NCI-H774 (cell line): ENCODE results near the gene PLEKHH3.
"Not testable (repeated sequence)": the region's sequence is repeated elsewhere in the genome, so short reads cannot be mapped to it uniquely, and the experiment has no call there.

Source experiments
- DNase-seq: peaks from one replicate; lab custom pipeline; 2025; lab: John Stamatoyannopoulos, UW

PLEKHH3 gene

GRCh38 chr17:42670789-42671657 is 5.8 kb downstream of the PLEKHH3 start:
- no peak for DNase-seq

- no peak for DNase-seq
Measured at GRCh38 chr17:42669977-42670788, 6.6 kb downstream of the PLEKHH3 start.

- no peak for DNase-seq
Measured at GRCh38 chr17:42669705-42669976, 7.2 kb downstream of the PLEKHH3 start.

- no peak for DNase-seq
Measured at GRCh38 chr17:42667088-42667951, 9.5 kb downstream of the PLEKHH3 start.

GRCh38 chr17:42666126-42666525 is 10.7 kb downstream of the PLEKHH3 start:
- not testable (repeated sequence) for DNase-seq

GRCh38 chr17:42665581-42666001 is 11.2 kb downstream of the PLEKHH3 start:
- DNase-seq = no peak

- DNase-seq = no peak
Measured at GRCh38 chr17:42660692-42661345, 16.0 kb downstream of the PLEKHH3 start.

- DNase-seq = not testable (repeated sequence)
Measured at GRCh38 chr17:42659932-42660274, 16.9 kb downstream of the PLEKHH3 start.

- peak; percentile 97 for DNase-seq
Measured at GRCh38 chr17:42659079-42659931, 17.5 kb downstream of the PLEKHH3 start, which contains the start of gene TUBG2. TUBG2 (plus strand) TSS chr17:42659284; CDS start chr17:42659504, 220 bp downstream.

GRCh38 chr17:42657824-42658588 is 18.8 kb downstream of the PLEKHH3 start:
- DNase-seq = no peak

- no peak for DNase-seq
Measured at GRCh38 chr17:42655528-42655927, 21.3 kb downstream of the PLEKHH3 start.

- DNase-seq = no peak
Measured at GRCh38 chr17:42653179-42654124, 23.3 kb downstream of the PLEKHH3 start.

GRCh38 chr17:42651392-42651791 is 25.4 kb downstream of the PLEKHH3 start:
- DNase-seq = no peak

- DNase-seq = no peak
Measured at GRCh38 chr17:42647778-42648177, 29.0 kb downstream of the PLEKHH3 start.

GRCh38 chr17:42642336-42642735 is 34.5 kb downstream of the PLEKHH3 start:
- no peak for DNase-seq

GRCh38 chr17:42640121-42640520 is 36.7 kb downstream of the PLEKHH3 start:
- DNase-seq = no peak

- no peak for DNase-seq
Measured at GRCh38 chr17:42639525-42640113, 37.2 kb downstream of the PLEKHH3 start.

GRCh38 chr17:42632949-42633444 is 43.8 kb downstream of the PLEKHH3 start:
- no peak for DNase-seq
